Activated T-helper 1 cell treated with anti-CD3 and anti-CD28 coated beads, Interleukin-12 subunit alpha, Interleukin-12 subunit beta, Interleukin-2, Interleukin-4 antibody, amounts not matched to agents 30 ng/mL and 10 ng/mL and 1 ng/mL, durations not matched to agents 14 hours and 24 hours and 36 hours (primary cell): Measurements from ENCODE around the gene UROC1. TPM values are rescaled to one million over a fixed set of nuclear protein-coding genes. Genes with fewer than 3 reads are reported as not detected.

Experiments
- DNase-seq: peaks from one replicate; pipeline ENCODE4 v3.0.0; 2021; ENCODE audit warnings: low spot score
- H3K27ac Mint-ChIP-seq: one replicate; pipeline ENCODE4 v1.8.0; 2021; ENCODE audit warnings: mild to moderate bottlenecking, mixed read lengths
- H3K27me3 Mint-ChIP-seq: one replicate; pipeline ENCODE4 v1.8.0; 2022; ENCODE audit warnings: mild to moderate bottlenecking, moderate library complexity, mixed read lengths; ENCODE audit not compliant: insufficient read depth
- H3K36me3 Mint-ChIP-seq: one replicate; pipeline ENCODE4 v1.8.0; 2021; ENCODE audit warnings: low read depth, mixed read lengths
- H3K4me1 Mint-ChIP-seq: one replicate; pipeline ENCODE4 v1.8.0; 2021; ENCODE audit warnings: low read depth, mixed read lengths
- H3K4me3 Mint-ChIP-seq: one replicate; pipeline ENCODE4 v1.8.0; 2021; ENCODE audit warnings: mild to moderate bottlenecking, moderate library complexity, mixed read lengths
- H3K9me3 Mint-ChIP-seq: one replicate; pipeline ENCODE4 v1.8.0; 2021; ENCODE audit warnings: mixed read lengths
- intact Hi-C: fragments of 100-400 bp; cut with micrococcal nuclease; formaldehyde crosslinking; loops from one replicate; pipeline ENCODE4 v1.15.1; 2024
- total RNA-seq: library from RNA; stranded (reverse); gene quantifications from 2 replicates; pipeline ENCODE4 v1.2.3, GENCODE V29; 2022

Gene UROC1
- total RNA-seq, 1 donor from 2014 or later: not detected

GRCh38 chr3:126446301-126446700 lies 71.3 kb downstream of the UROC1 start:
- Mint-ChIP-seq H3K4me3 (no peak overlapping the region), H3K4me1 (no peaks in the 10 kb centered on the region), H3K27me3 (no peaks in the 10 kb centered on the region), H3K36me3 (peaks cover 1% of the 10 kb centered on the region), H3K9me3 (no peaks in the 10 kb centered on the region), H3K27ac (no peak overlapping the region)
- no peak for DNase-seq
- intact Hi-C loops: no loop called here

GRCh38 chr3:126445506-126445905 lies 72.1 kb downstream of the UROC1 start:
- Mint-ChIP-seq H3K27ac (no peak overlapping the region), H3K27me3 (no peaks in the 10 kb centered on the region), H3K9me3 (no peaks in the 10 kb centered on the region), H3K4me1 (no peaks in the 10 kb centered on the region), H3K4me3 (no peak overlapping the region), H3K36me3 (no peaks in the 10 kb centered on the region)
- intact Hi-C loops: no loop called here
- no peak for DNase-seq

- H3K27ac Mint-ChIP-seq: no peak overlapping the region
- intact Hi-C loops: no loop called here
- H3K9me3 Mint-ChIP-seq: no peaks in the 10 kb centered on the region
- H3K4me3 Mint-ChIP-seq: no peak overlapping the region
- H3K36me3 Mint-ChIP-seq: no peaks in the 10 kb centered on the region
- H3K27me3 Mint-ChIP-seq: no peaks in the 10 kb centered on the region
- no peak for DNase-seq
- H3K4me1 Mint-ChIP-seq: no peaks in the 10 kb centered on the region
Observed at GRCh38 chr3:126442856-126443242, 74.7 kb downstream of the UROC1 start.

- no peaks in the 10 kb centered on the region for H3K4me1 Mint-ChIP-seq
- H3K9me3 Mint-ChIP-seq: no peaks in the 10 kb centered on the region
- intact Hi-C loops: no loop called here
- H3K36me3 Mint-ChIP-seq: no peaks in the 10 kb centered on the region
- H3K27ac Mint-ChIP-seq: no peak overlapping the region
- no peaks in the 10 kb centered on the region for H3K27me3 Mint-ChIP-seq
- H3K4me3 Mint-ChIP-seq: no peak overlapping the region
- DNase-seq: no peak
Observed at GRCh38 chr3:126442094-126442855, 75.3 kb downstream of the UROC1 start.

- intact Hi-C loops: no loop called here
Observed at GRCh38 chr3:126441256-126441880, 76.2 kb downstream of the UROC1 start.

GRCh38 chr3:126440709-126440995 lies 76.9 kb downstream of the UROC1 start:
- Mint-ChIP-seq H3K4me3 (no peak overlapping the region), H3K36me3 (no peaks in the 10 kb centered on the region), H3K9me3 (no peaks in the 10 kb centered on the region), H3K27ac (no peak overlapping the region), H3K4me1 (no peaks in the 10 kb centered on the region), H3K27me3 (no peaks in the 10 kb centered on the region)
- no peak for DNase-seq
- intact Hi-C loops: no loop called here

More at GRCh38 chr3:126441256-126441880, 76.2 kb downstream of the UROC1 start:
- Mint-ChIP-seq H3K27me3 (no peaks in the 10 kb centered on the region), H3K27ac (no peak overlapping the region), H3K4me3 (no peak overlapping the region), H3K4me1 (no peaks in the 10 kb centered on the region), H3K9me3 (no peaks in the 10 kb centered on the region), H3K36me3 (no peaks in the 10 kb centered on the region)
- DNase-seq: no peak

- no peaks in the 10 kb centered on the region for H3K36me3 Mint-ChIP-seq
- no peak overlapping the region for H3K4me3 Mint-ChIP-seq
- no peak overlapping the region for H3K27ac Mint-ChIP-seq
- H3K4me1 Mint-ChIP-seq: no peaks in the 10 kb centered on the region
- intact Hi-C loops: no loop called here
- no peaks in the 10 kb centered on the region for H3K27me3 Mint-ChIP-seq
- no peaks in the 10 kb centered on the region for H3K9me3 Mint-ChIP-seq
- DNase-seq: no peak
Observed at GRCh38 chr3:126439968-126440708, 77.4 kb downstream of the UROC1 start.

GRCh38 chr3:126439346-126439967 lies 78.1 kb downstream of the UROC1 start:
- no peak for DNase-seq
- Mint-ChIP-seq H3K4me1 (no peaks in the 10 kb centered on the region), H3K27me3 (no peaks in the 10 kb centered on the region), H3K4me3 (no peak overlapping the region), H3K36me3 (peaks cover 1% of the 10 kb centered on the region), H3K27ac (no peak overlapping the region), H3K9me3 (no peaks in the 10 kb centered on the region)
- intact Hi-C loops: no loop called here

- no peaks in the 10 kb centered on the region for H3K27me3 Mint-ChIP-seq
- peaks cover 3% of the 10 kb centered on the region for H3K36me3 Mint-ChIP-seq
- H3K27ac Mint-ChIP-seq: no peak overlapping the region
- intact Hi-C loops: no loop called here
- no peak overlapping the region for H3K4me3 Mint-ChIP-seq
- H3K9me3 Mint-ChIP-seq: no peaks in the 10 kb centered on the region
- DNase-seq: no peak
- no peaks in the 10 kb centered on the region for H3K4me1 Mint-ChIP-seq
Observed at GRCh38 chr3:126438746-126439145, 78.8 kb downstream of the UROC1 start.

GRCh38 chr3:126438186-126438585 lies 79.4 kb downstream of the UROC1 start:
- H3K4me3 Mint-ChIP-seq: no peak overlapping the region
- DNase-seq: no peak
- H3K27ac Mint-ChIP-seq: no peak overlapping the region
- H3K4me1 Mint-ChIP-seq: no peaks in the 10 kb centered on the region
- H3K9me3 Mint-ChIP-seq: no peaks in the 10 kb centered on the region
- no peaks in the 10 kb centered on the region for H3K27me3 Mint-ChIP-seq
- peaks cover 3% of the 10 kb centered on the region for H3K36me3 Mint-ChIP-seq
- intact Hi-C loops: no loop called here

GRCh38 chr3:126436826-126437717 lies 80.5 kb downstream of the UROC1 start:
- no peak overlapping the region for H3K4me3 Mint-ChIP-seq
- intact Hi-C loops: no loop called here
- peaks cover 3% of the 10 kb centered on the region for H3K36me3 Mint-ChIP-seq
- DNase-seq: no peak
- H3K27ac Mint-ChIP-seq: no peak overlapping the region
- no peaks in the 10 kb centered on the region for H3K4me1 Mint-ChIP-seq
- H3K9me3 Mint-ChIP-seq: no peaks in the 10 kb centered on the region
- H3K27me3 Mint-ChIP-seq: no peaks in the 10 kb centered on the region

- H3K4me3 Mint-ChIP-seq: no peak overlapping the region
- peaks cover 3% of the 10 kb centered on the region for H3K36me3 Mint-ChIP-seq
- intact Hi-C loops: no loop called here
Observed at GRCh38 chr3:126435456-126436315, 81.9 kb downstream of the UROC1 start.

More at GRCh38 chr3:126435456-126436315, 81.9 kb downstream of the UROC1 start:
- no peaks in the 10 kb centered on the region for H3K27me3 Mint-ChIP-seq
- no peak overlapping the region for H3K27ac Mint-ChIP-seq
- H3K9me3 Mint-ChIP-seq: no peaks in the 10 kb centered on the region
- DNase-seq: no peak
- no peaks in the 10 kb centered on the region for H3K4me1 Mint-ChIP-seq
